Measurements from ENCODE around the gene GULP1.
"Not testable (repeated sequence)": the region's sequence is repeated elsewhere in the genome, so short reads cannot be mapped to it uniquely, and the experiment has no call there.

The GULP1 gene

DNA sequence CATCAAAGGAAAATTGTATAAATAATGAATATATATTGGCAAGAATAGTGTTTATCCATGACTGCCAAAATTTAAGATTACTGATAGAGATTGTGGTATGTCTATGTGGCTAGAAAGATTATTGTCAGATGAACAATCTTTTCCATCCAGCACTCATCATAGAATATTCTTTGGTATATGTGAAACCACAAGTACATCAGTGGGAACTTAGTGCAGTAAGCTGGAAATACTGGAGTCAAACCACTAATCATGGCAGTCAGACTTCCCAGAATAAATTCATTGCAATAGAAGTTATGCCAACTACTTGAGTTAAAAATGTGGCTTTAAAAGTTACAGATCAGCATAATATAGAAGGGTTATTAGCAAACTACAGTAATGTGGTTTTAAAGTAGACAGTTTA is 310.3 kb downstream of the GULP1 start:
- DNase-seq (ENCODE audit: low read depth), result no peak

DNA sequence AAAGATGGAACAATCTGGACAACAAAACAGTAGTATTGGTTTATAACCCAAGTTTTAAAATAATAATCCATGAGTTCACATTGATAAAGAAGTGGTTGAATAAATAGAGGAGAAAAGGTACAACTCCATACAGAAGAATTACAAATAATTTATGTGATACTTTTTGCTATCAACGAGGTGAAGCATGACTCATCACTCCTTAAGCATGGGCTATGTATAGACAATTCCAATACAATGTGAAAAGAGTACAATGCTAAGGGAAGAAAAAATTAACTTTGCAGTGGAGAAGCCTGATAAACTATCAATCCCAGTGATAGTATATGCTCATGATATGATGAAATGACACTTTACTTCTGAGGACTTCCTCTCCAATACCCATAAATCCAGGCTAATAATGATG is 312.9 kb downstream of the GULP1 start:
- DNase-seq (ENCODE audit: low read depth), result no peak

DNA sequence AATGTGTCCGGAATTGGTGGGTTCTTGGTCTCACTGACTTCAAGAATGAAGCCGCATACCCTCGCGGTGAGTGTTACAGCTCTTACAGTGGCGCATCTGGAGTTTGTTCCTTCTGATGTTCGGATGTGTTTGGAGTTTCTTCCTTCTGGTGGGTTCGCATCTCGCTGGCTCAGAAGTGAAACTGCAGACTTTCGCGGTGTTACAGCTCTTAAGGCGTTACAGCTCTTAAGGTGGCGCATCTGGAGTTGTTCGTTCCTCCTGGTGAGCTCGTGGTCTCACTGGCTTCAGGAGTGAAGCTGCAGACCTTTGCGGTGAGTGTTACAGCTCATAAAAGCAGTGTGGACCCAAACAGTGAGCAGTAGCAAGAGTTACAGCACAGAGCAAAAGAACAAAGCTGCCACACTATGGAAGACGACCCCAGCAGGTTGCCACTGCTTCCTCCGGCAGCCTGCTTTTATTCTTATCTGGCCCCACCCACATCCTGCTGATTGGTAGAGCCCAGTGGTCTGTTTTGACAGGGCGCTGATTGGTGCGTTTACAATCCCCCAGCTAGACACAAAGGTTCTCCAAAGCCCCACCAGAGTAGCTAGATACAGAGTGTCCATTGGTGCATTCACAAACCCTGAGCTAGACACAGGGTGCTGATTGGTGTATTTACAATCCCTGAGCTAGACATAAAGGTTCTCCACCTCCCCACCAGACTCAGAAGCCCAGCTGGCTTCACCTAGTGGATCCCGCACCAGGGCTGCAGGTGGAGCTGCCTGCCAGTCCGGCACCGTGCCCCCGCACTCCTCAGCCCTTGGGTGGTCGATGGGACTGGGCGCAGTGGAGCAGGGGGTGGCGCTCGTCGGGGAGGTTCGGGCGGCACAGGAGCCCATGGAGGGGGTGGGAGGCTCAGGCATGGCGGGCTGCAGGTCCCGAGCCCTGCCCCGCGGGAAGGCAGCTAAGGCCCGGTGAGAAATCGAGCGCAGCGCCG is 314.2 kb downstream of the GULP1 start:
- DNase-seq (ENCODE audit: low read depth), result not testable (repeated sequence)

DNA sequence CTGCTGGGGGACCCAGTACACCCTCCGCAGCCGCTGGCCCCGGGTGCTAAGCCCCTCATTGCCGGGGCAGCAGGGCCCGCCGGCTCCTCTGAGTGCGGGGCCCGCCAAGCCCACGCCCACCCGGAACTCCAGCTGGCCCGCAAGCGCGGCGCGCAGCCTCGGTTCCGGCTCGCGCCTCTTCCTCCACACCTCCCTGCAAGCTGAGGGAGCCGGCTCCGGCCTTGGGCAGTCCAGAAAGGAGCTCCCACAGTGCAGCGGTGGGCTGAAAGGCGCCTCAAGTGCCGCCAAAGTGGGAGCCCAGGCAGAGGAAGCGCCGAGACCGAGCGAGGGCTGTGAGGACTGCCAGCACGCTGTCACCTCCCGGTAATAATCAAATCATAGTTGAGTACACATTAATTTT is 314.9 kb downstream of the GULP1 start:
- not testable (repeated sequence) for DNase-seq (ENCODE audit: low read depth)

DNA sequence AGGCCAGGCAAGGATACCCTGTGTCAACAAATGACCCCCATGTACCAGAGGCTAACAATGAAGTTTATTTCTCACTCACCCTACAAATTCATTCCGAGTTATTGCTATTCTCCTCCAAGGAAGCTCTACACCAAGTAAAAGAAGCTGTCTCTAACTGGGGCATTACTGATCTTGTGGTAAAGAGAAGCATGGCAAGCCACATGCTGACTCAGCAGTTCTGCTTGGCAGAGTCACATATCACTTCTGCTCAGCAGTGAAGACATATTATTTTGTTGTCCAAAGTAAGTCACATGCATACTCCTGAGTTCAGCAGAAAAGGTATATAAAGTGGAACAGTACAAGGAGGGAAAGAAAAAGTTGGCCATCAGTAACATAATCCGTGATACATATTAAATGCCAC is 315.8 kb downstream of the GULP1 start:
- no peak for DNase-seq (ENCODE audit: low read depth)

DNA sequence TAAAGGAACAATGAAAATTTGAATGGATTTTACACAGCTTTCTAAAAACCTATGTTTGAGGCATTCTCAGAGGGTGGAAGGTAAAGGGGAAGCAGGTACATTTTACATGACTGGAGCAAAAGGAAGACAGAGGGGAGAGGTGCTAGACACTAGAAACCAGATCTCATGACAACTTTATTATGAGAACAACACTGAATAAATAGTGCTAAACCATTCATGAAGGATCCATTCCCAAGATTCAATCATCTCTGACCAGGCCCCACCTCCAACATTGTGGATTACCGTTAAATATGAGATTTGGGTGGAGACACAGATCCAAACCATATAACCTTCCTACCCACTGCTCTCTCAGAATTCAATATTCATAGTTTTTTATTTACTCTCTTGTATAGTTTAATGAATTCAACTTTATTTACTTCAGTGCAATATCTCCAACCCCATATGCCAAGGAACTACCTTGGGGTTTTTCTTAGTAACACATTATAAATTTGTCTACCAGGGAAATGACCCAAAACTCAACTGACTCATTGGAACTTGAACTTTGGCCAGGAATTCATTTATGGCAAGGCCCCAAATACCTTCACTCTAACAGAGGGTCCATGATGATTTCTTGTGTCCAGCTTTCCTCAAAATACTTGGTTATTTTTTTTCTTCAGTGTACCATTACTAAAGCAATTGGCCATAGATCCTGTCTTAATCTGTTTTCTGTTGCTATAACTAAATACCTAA is 317.8 kb downstream of the GULP1 start:
- DNase-seq (ENCODE audit: low read depth), result no peak

DNA sequence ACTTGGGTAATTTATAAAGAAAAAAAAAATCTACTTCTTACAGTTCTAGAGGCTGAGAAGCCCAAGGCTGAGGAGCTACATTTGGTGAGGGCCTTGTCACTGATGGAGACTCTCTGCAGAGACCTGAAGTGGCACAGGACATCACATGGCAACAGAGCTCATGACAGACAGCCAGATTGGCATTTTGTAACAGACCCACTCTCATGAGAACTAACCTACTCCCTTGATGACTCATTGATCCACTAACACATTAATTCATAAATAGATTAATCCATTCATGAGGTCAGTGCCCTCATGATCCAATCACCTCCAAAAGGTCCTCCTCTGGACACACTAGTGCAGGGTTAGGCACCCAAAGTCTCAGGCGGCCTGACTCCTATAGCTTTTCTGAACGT is 318.4 kb downstream of the GULP1 start:
- no peak for DNase-seq (ENCODE audit: low read depth)

DNA sequence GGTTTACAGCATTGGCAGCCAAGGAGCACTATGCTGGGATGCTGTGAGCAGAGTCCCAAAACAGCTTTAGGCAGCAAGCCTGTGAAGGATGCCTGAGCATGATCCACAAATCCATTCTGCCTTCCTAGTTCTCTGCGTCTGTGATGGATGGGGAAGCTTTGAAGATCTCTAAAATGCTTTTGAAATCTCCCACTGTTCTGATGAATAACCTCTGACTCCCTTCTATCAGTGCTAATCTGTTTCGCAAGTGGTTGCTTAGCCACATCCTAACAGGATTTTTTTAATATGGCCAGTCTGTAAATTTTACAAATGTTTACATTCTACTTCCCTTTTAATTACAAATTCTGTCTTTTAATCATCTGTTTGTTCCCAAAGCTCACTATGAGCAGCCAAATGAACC is 319.2 kb downstream of the GULP1 start:
- no peak for DNase-seq (ENCODE audit: low read depth)

DNA sequence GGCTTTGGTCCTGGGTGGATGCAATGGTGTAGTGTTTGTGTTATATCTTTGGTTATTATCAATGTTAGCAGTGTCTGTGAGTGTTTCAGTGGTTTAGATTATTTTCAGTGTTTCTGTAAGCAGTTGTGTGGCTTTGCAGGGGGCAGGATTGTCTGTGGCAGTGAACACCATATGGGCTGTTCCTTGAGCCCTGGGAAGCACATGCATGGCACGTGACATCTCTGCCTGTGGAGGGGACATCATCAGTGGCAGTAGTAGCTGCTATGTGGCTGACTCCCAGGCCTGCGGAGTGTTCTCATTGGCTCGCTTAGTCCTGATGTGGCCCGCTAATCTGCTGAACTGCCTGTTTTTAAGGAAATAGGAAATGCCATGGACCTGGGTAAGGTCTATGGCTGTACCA is 327.5 kb downstream of the GULP1 start:
- no peak for DNase-seq (ENCODE audit: low read depth)

DNA sequence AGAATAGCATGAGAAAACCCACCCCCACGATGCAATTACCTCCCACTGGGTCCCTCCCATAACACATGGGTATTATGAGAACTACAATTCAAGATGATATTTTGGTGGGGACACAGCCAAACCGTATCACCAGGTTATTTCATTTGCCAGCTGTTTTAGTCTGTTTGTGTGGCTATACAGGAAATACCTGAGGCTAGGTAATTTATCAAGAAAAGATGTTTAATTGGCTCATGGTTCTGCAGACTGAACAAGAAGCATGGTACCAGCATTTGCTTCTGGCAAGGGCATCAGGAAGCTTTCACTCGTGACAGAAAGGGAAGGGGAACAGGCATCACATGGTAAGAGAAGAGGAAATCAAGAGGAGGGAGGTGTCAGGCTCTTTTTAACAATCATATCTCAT is 329.2 kb downstream of the GULP1 start:
- DNase-seq (ENCODE audit: low read depth), result no peak

DNA sequence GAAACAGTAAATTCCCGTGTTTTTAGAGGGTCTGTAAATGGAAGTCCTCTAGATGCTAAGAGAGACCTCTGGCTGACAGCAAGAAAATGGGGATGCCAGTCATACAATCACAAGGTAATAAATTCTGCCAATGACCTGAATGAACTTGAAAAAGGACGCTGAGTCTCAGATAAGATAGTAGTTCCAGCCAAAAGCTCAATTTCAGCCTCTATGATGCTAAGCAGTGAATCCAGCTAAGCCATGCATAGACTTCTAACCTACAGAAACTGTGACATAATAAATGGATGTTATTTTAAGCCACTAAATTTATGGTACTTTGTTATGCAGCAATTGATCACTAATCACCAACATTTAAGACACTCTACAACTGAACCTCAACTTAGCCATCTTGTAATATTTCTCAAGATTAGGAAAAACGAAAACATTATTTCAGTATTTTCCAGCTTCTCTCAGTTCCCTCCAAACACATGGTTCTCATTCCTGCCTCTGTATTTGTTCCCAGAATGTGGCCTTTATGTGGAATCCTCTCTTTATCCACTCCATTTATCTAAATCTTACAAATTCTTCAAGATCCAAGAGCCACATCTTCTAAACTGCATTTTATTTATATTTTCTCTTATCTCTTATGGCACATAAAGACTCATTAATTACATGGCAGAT is 331.1 kb downstream of the GULP1 start:
- no peak for DNase-seq (ENCODE audit: low read depth)

DNA sequence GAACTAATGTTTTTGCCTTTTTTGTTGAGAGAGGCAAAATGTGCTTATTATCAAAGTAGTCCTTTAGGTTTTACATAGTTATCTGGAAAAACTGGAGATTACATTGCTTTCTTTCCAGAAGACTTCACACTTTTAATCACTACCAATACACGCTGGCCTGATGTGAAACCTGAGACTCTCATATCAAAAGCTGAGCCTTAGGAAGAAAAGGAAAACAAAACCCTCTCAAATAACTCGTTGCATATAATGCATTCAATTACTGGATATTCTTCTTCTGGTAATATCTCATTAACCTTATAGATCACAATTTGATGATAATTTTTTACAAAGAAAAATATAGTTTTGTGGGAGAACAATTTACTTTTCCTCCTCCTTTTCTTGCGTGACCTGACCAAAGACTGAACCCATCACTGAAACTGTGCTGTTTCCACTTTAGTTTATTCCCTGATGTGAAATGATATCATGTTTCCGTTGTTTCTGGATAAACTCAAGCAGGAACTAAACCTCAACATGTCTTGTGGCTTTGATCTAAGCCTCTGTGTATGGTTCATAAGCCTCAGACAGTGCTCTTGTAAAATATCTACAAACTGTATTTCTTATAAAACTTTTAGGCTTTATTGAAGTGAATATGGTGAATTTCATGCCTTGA is 332.4 kb downstream of the GULP1 start:
- no peak for DNase-seq (ENCODE audit: low read depth)

DNA sequence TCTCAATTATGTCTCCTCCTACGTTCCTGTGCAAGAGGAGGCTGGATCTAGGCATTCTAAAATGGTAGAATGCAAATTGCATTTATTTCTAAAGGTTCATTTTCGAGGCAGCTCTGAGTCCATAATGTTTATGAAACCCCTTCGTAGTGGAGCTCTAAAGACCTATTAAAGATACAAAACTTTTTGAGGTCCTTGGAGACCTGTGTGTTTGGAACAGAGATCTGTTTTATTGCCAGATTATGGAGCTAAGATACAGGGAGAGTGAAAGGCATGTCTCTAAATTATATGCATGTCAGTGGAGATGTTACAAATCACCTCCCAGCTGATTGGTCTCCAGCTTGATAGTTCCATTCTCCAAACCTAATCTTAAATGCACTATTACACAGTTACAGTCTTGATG is 335.8 kb downstream of the GULP1 start:
- DNase-seq (ENCODE audit: low read depth), result no peak

DNA sequence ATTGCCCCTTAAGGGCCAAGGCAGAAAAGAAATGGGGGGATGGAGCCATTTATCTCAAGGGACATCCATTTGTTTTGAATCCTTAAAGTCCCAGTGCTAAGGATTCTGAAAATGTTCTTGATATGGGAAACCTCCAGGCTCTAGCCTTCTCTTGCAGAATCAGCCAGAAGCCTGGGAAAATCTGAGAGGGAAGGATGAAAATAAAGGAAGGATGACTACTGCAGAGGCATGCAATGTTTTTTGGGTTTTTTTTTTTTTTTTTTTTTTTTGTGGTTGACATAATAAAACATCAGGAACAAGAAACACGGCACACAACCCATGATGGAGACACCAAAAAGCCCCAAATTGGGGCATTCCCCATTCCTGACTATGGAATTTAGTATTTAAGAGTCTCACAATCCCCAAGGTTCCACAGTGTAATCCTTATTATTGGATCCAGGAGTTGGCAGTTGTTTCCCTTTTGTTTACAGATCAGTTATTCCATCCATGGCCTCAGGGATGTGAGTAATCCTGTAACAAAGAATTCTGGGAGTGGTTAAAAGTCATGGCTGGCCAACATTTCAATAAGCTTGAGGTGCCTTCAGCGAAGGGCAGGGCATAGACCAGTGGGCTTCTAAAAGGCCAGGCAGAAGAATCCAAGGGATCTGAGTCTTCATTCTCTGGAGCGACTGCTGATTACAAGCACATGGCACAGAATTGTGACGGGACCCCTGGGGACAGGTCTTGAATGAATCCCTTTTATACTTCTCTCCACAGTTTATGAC is 337.5 kb downstream of the GULP1 start:
- DNase-seq (ENCODE audit: low read depth), result no peak

DNA sequence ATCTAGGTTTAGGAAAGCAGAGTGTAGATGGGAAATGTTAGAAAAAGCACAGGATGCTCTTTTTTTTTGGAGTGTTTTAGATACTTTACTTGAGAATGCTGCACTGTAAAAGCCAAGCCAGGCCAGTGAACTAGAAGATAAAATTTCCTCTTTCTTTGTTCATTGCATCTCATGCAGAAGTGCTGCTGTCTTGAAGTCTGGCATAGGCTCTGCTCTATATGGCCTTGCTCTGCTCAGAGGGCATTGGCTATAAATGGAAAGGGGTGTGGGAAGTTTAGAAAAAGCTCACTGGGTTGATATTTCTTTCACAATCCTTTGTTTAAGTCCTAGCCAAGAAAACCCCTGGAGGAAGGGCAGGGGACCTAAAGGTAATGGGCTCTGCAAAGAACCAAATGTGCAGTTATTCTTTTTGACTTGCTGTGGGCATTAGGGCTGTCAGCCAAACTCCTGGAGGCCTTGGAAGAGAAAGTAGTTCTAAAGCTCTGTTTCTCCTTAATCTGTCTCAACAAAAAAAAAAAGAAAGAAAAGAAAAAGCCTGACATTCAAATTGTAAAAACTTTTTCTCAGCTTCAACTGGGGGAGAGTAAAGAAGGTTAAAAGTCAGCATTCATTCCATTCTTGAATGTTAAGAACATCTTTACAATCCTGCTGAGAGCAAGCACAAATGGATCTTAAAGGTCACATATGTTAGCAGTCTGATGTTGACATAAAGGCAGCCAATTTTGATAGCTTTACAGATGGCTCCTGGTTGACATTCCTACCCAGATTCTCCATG is 338.3 kb downstream of the GULP1 start:
- no peak for DNase-seq (ENCODE audit: low read depth)

DNA sequence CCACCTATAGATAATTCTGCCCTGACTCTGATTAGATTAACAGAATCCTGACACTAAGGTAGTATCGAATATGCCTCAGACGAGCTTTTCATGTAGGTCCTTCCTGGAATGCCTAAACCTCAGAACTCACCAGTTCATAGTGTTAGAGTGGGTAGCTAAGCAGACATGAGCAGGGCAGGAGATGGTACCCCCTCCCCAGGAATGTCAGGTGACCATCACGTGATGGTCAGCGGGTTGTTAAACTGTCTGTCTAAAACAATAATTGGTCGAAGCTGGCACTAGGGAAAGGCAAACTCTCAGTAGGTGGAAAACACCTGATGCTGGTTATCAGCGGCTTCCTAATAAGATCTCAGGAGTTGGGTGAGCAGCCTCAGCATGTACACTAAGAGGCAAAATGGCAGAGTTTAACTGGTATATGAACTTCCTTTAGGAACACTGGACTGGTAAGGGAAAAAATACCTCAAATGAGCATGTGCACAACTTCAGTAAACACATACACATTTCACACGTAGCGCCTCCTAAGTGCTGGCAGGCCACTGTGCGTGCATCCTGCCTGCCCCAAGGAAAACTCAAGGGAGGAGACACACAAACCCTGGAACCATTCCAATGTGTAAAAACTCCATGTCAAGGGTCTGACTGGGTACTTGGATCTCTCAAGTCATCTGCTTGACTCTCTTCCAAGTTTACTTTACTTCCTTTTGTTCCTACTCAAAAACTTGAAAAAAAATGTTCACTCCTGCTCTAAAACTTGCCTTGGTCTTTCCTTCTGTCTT is 339.5 kb downstream of the GULP1 start:
- no peak for DNase-seq (ENCODE audit: low read depth)

DNA sequence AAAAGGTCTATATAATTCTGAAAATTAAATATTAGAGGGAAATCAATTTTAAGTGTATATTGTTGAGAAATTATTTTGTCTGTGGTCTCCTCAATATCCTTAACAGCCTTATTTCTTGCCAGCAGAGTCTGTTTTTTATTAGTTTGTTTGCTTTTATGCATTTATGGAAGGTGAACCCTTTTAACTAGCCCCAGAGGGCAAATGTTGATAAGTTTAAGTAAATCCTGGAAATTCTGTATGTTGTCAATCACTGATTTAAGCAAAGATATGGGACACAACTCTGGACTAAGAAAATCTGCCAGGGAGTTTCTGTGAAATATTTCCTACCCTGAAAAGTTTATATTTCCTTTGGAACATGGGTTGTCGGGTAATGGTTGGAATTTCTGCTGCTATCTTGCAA is 343.0 kb downstream of the GULP1 start:
- DNase-seq (ENCODE audit: low read depth), result no peak
